ENCODE data around the gene SPATA16.
"Not testable (repeated sequence)": the region's sequence is repeated elsewhere in the genome, so short reads cannot be mapped to it uniquely, and the experiment has no call there.

The SPATA16 gene

DNA sequence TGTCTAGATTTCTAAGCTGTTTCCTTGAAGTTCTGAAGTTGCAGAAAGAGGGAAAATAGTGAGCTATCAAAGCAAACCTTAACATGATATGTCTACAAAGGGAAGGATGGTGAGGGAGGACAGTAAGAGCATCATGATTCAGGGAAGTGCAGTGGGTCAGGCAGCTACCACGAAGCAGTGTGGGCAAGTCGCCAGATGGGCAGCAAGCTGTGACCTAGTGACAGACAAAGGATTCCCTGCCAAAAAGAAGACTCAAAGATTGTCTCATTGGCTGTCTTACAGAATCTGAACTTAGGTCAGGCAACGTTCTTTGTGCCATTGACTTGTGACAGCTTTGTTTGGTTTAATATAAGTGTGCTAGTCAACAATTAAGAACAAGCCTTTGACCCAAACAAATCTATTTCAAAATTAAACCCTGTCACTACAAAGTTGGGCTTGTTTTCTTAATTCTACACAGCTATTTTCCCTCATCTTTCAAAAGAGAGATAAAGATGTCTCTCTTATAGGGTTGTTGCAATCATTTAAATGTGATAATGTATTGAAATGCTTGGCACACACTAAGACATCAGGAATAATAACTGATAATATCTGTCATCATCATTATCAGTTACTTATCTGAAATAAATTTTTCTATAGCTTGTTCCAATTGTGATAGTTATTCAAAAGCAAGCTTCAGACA lies 237.3 kb downstream of the SPATA16 start:
- FAIRE-seq: no peak
- DNase-seq (ENCODE audit: insufficient read length, low spot score): no peak

DNA sequence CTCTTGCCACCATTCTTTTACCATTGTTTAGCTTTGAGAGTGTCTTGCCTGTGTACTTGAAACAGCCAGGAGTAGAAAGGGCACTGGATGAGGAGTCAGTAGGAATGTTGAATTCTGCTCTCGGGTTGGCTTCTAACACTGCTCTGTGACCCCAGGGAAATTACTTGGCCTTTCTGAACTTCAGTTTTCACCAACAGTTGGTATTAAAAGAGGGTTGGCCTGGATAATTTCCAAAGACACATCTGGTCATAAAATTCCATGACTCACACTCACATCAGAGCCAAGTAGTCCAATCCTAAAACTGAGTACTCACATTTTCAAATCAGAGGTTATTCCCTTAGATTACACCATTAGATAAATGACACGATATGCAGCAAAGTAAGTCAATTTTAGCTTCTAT lies 248.9 kb downstream of the SPATA16 start:
- DNase-seq (ENCODE audit: insufficient read length, low spot score): no peak
- no peak for FAIRE-seq

DNA sequence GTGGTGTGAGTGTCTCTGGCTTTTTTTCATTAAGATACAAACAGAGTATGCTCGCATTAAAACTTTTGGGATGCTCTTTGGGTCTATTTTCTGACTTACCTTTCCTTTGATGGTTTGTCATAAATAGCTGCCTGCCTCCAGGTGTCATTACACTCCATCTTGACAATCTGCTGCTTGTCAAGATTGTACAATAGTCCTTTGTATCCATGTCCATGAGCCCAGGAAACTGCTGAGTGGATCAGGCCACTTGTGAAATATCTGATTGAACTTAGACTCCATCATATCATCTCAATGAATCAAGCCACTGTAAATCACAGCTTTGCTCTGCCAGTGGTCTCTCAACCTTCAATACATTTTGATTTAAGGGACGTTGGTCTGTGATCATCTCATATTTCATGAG lies 255.3 kb downstream of the SPATA16 start:
- no peak for FAIRE-seq

GRCh38 chr3:172882563-172882962 lies 258.5 kb downstream of the SPATA16 start:
- FAIRE-seq: no peak

More for the DNA sequence above, 255.3 kb downstream of the SPATA16 start:
- no peak for DNase-seq (ENCODE audit: insufficient read length, low spot score)

GRCh38 chr3:172879381-172879780 lies 261.7 kb downstream of the SPATA16 start:
- not testable (repeated sequence) for FAIRE-seq; DNase-seq (ENCODE audit: insufficient read length, low spot score)

More at GRCh38 chr3:172882563-172882962, 258.5 kb downstream of the SPATA16 start:
- DNase-seq (ENCODE audit: insufficient read length, low spot score): no peak

- DNase-seq (ENCODE audit: insufficient read length, low spot score): no peak
- FAIRE-seq: no peak
Observed at GRCh38 chr3:172877011-172877410, 264.0 kb downstream of the SPATA16 start.

DNA sequence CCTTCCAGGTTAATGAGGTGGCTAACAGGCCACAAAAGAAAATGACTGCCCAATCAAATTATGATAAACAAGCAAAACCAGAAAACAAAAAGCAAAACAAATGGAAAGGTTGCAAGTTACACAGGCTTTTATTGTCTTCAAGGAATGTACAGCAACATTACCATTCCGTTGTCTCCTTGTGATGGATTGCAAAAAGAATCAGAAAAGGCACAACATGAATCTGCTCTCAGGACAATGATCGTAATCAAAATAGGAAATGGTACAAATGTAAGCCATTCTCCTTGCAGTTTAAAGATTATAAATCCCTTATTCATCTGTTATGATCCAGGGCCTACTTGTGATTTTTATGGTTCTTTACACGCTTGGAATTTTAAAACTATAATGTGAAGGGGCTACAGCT lies 264.7 kb downstream of the SPATA16 start:
- DNase-seq (ENCODE audit: insufficient read length, low spot score): no peak
- no peak for FAIRE-seq

- DNase-seq (ENCODE audit: insufficient read length, low spot score) (no peak), FAIRE-seq (no peak)
Observed at GRCh38 chr3:172875039-172875438, 266.0 kb downstream of the SPATA16 start.

- DNase-seq (ENCODE audit: insufficient read length, low spot score) (no peak), FAIRE-seq (no peak)
Observed at GRCh38 chr3:172869784-172870518, 271.1 kb downstream of the SPATA16 start.

DNA sequence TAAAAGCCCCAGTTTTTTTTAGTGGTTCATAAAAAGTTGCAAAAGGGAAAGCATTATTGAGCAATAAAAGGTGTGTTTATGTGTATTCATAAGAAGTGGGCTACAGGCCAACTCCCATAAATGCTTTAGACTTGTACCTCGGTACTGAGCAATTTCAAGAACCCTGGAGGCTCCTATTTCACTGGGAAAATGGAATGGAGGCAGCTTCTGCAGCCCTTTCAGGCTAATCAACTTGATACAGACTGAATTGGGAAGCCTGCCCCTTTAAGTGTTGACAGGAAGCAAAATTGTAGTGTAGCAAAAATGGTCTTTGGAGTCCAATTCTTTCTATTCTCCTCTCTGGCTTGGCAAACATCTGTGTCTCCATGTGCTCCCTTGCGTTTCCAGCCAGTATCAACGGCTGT lies 271.7 kb downstream of the SPATA16 start:
- no peak for FAIRE-seq
- DNase-seq (ENCODE audit: insufficient read length, low spot score): no peak

DNA sequence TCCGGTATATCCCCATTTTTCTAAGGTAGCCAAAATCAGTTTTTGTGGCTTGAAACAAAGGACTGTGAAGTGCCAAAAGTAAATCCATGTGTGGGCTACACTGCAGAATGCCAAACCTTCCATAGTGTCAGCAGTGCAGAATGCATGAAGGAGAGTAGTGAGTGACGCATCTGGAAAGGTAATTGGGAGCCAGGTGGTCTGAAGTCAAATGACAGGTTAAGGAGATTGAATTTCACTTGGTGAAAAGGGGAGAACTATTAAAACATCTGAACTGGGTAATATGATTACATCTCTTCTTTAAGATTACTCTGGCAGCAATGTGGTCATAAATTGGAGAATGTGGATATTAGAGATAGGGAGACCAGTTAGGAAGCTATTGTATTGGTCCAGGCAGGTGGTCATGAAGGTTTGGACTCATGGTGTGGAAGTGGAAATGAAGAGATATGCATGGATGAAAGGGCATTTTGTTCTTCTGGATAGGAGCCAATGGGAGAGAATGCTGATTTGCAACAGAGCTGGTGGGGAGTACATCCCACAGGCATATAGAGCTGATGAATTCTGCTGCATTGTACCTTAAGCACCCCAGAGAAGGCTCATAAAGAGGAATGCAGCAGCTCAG lies 272.3 kb downstream of the SPATA16 start:
- no peak for FAIRE-seq

GRCh38 chr3:172866726-172867350 lies 274.2 kb downstream of the SPATA16 start:
- not testable (repeated sequence) for DNase-seq (ENCODE audit: insufficient read length, low spot score); FAIRE-seq

More for the DNA sequence above, 272.3 kb downstream of the SPATA16 start:
- DNase-seq (ENCODE audit: insufficient read length, low spot score): no peak

DNA sequence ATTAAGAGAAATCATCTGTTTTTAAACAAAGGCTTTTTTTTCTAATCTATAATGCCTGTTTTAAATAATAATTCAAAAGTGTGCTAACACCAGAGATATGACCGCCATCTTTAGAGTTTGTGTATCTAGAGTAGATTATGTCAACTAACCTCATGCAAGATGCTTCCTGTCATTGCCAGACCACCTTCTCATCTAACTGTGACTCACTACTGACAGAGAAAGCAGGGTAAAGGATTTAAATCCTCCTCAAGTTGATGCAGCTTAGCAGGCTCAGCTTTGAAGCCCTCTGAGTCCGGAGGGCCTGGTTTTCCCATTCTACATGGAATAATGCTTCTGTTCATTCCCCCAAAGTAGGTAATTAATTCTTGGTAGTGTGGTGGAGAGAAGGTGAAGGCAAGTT lies 282.0 kb downstream of the SPATA16 start:
- FAIRE-seq (no peak), DNase-seq (ENCODE audit: insufficient read length, low spot score) (no peak)

DNA sequence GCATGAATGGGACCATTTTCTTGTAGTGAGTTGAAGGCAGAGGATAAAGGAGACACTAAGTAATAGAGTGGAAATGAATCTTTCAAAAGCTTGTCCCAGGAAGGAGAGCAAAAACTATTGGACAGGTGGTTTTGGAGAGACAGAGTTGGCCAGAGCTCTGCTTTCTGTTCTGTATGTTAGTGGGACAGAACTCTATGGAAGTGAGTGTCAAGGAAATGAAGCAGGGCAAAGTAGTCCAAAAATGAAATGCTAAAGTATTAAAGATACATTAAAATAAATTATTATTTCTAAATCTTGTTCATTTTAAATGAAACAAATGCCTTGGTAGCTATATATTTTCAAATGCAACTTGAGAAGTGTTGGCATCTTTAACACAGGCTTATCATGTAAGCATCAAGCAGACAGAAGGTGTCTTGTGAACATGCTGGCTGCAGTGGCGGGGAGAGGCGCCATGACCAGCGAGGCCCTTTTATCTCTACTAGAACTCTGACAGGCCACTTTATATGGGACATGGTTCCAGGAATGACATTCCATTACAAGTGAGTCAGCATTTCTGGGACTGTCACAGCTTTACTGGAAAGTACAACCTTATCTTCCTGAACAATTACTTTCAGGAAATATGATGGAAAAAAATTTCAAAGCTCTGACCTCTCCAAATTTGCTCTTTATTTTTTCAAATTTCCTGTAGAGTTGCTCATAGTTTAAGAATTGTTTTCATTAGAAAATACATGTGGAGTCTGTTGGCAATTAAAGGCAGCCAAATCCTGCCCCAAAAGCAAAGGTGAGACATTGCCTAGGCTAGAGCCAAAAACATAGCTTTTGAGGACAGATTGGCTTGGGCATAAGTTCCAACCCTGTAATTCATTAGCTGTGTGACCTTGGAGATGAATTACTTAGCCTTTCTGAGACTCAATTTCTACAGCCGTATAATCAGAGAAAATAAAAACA lies 284.0 kb downstream of the SPATA16 start:
- DNase-seq (ENCODE audit: insufficient read length, low spot score) (no peak), FAIRE-seq (no peak)

DNA sequence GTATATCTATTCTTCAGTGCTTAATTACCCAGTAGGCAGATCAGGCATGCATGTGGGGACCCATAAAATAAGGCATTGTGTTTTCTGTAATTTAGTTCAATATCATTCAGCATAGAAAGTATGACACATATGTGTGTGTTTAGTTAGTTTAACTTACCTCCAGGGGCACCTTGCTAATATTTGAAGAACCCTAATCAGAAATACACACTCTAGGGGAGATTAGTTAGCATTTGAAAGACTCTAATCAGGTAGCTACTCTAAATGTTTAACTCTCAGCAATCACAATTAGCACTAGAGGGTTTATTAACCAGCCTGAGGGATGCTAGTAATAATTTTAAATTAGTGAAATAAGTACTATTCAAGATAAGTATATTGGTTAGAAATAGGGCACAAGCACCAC lies 286.0 kb downstream of the SPATA16 start:
- DNase-seq (ENCODE audit: insufficient read length, low spot score) (no peak), FAIRE-seq (no peak)

DNA sequence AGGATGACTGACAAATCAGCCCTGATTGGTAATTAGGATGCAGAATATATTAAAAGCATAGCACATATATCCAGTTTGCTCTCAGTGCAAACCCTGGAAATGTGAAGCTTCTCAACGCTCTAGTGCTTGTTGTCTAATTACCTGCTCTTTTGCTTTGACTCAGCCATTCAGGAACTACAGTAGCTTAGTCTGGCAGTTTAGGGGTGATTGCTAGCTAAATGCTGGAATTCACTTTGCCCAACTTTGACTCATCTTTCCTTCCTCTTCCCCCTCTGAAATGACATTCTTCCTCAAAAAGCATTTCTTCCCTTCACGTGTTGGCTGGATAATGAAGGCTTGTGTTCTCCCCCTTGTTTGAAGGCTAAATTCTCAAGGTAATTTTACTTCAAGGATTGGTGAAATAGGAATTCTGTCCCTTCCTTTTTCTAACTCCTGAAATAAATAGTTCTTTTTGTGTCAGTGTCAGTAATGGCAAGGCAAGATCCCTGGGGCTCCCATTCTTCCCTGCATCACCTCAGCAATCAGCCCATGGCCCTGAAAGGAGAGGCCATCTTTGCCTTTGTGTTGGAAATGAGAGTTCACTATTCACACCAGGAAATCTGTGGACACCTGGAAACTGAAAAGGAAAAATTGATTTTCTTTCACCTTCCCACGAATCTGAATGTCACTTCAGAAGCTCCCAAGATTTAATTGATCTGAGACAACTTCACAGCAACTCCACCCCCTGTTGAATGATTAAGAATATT lies 286.9 kb downstream of the SPATA16 start:
- FAIRE-seq (no peak), DNase-seq (ENCODE audit: insufficient read length, low spot score) (no peak)

GRCh38 chr3:172853005-172853404 lies 288.0 kb downstream of the SPATA16 start:
- FAIRE-seq (no peak), DNase-seq (ENCODE audit: insufficient read length, low spot score) (no peak)

GRCh38 chr3:172848910-172849309 lies 292.1 kb downstream of the SPATA16 start:
- DNase-seq (ENCODE audit: insufficient read length, low spot score): no peak
- no peak for FAIRE-seq

GRCh38 chr3:172847292-172847691 lies 293.7 kb downstream of the SPATA16 start:
- no peak for DNase-seq (ENCODE audit: insufficient read length, low spot score)
- no peak for FAIRE-seq
